Aorta (tissue), 5 donors: Measurements from ENCODE around the gene DTNB. TPM values are rescaled to one million over a fixed set of nuclear protein-coding genes. Genes with fewer than 3 reads are reported as not detected.
"Not testable (repeated sequence)": the region's sequence is repeated elsewhere in the genome, so short reads cannot be mapped to it uniquely, and the experiment has no call there.

ENCODE experiments used
- ATAC-seq: fragments of 200-7000 bp; cut with Tn5 transposase; one replicate; pipeline ENCODE4 v1.9.1; 2022; ENCODE audit warnings: moderate library complexity; ENCODE audit not compliant: low FRiP score
- DNase-seq, 2 donors: peaks; one replicate each; pipeline ENCODE4 v3.0.0-alpha.2; 2020
- H3K27ac ChIP-seq, 2 donors: one replicate each; pipeline ENCODE4 v1.5.1; 2013; ENCODE audit warnings: low read length in 2 of 2, mild to moderate bottlenecking in 2 of 2, moderate library complexity in 2 of 2, control low read depth in 1 of 2, inconsistent platforms in 1 of 2, low read depth in 1 of 2
- H3K27me3 ChIP-seq, 2 donors: one replicate each; pipeline ENCODE4 v1.6.1; 2013; ENCODE audit warnings: control low read depth in 1 of 2, low read length in 1 of 2, mild to moderate bottlenecking in 1 of 2, moderate library complexity in 1 of 2; ENCODE audit not compliant: insufficient read depth in 2 of 2, control insufficient read depth in 1 of 2
- H3K36me3 ChIP-seq, 2 donors: one replicate each; pipeline ENCODE4 v1.6.1; 2013; ENCODE audit warnings: control low read depth in 1 of 2, low read length in 1 of 2, mild to moderate bottlenecking in 1 of 2; ENCODE audit not compliant: insufficient read depth in 2 of 2, control insufficient read depth in 1 of 2
- H3K4me1 ChIP-seq, 2 donors: one replicate each; pipeline ENCODE4 v1.6.1; 2013; ENCODE audit warnings: low read length in 2 of 2, control low read depth in 1 of 2, mild to moderate bottlenecking in 1 of 2, moderate library complexity in 1 of 2; ENCODE audit not compliant: insufficient read depth in 2 of 2, control insufficient read depth in 1 of 2
- H3K4me3 ChIP-seq, 2 donors: one replicate each; pipeline ENCODE4 v1.5.1; 2013; ENCODE audit warnings: low read length in 2 of 2, control low read depth in 1 of 2, mild to moderate bottlenecking in 1 of 2
- H3K9me3 ChIP-seq: one replicate; pipeline ENCODE4 v1.6.1; 2013; ENCODE audit warnings: mild to moderate bottlenecking, low read length; ENCODE audit not compliant: control insufficient read depth
- WGBS, 2 donors: extraction: QIAGEN DNeasy Blood & Tissue Kit; methylation state at CpG; one replicate each; pipeline ENCODE4 v1.1.7; 2013; 5-methylcytosine and 5-hydroxymethylcytosine counted together
- intact Hi-C, 2 donors: fragments of 100-400 bp; cut with DNase I; formaldehyde crosslinking; loops; one replicate each; pipeline versions ENCODE4 v1.14.2 to v1.15.0; 2022
- polyA plus RNA-seq, 2 donors: library from polyadenylated mRNA; stranded (reverse); fragments of 200-250 nt; gene quantifications; one replicate each; pipeline ENCODE4 v1.2.3, GENCODE V29; 2013
- total RNA-seq, 2 donors: library from RNA; stranded (reverse); fragmentation: NEBNext Ultra II Directional; extraction: Animal tissue kit (Norgen Biotek cat#: 25700); gene quantifications; one replicate each; pipeline ENCODE4 v1.2.1, GENCODE V29; 2021
- donor health status: healthy with polysubstance abuse.
- donor health status: Bipolar disorder and iron deficiency.
- donor health status: DM: no; HTN: no; CAD: no.
- donor health status: DM: no; HTN: no; CAD: no.
- donor health status: DM: yes; HTN: yes; CAD: no.

DTNB gene
- total and polyA plus RNA-seq, 4 donors = 14.7 to 33.7 (median 17.1) TPM

DNA sequence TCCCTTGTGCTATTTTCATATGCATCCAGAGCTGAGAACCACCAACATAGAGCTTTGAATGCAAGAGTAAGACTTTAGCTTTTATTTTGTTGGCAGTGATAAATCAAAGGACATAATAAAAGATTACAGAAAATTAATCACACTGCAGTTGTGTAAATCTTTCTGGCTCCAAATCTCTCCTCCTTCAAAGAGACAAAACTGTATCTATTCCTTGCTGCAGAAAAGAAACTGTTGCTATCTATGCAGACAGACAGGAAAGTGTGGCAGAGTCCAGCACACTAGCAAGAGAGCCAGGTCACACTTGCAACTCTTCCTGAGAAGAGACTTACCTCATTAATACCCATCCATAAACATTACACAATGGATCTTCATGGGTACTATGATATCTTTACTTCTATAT lies 57.5 kb downstream of the DTNB start:
- no peak for ATAC-seq
- no peak for DNase-seq
- Histone ChIP-seq H3K9me3 (no peaks in the 10 kb centered on the region), H3K4me1 (peaks cover 0 to 2% of the 10 kb centered on the region in 2 donors), H3K36me3 (no peaks in the 10 kb centered on the region), H3K4me3 (no peak overlapping the region), H3K27me3 (no peaks in the 10 kb centered on the region), H3K27ac (no peak overlapping the region)
- intact Hi-C loops = no loop called here

DNA sequence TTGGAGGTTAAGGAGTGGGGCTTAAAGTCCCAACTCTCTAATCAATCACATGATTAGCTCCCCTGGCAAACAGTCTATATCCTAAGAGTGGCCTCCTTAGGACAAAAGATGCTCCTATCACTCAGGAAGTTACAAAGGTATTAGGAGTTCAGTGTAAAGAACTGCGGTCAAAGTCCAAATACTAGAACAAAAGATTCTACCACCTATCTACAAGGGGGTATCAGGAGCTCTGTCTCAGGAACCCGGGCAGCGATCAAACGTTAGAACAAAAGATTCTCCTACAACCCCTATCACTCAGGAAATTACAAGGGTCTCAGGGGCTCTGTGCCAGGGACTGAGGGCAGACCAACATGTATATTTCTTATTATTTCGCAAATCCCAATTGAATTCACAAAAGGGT lies 58.0 kb downstream of the DTNB start:
- Histone ChIP-seq H3K27me3 (no peaks in the 10 kb centered on the region), H3K4me1 (peaks cover 0 to 2% of the 10 kb centered on the region in 2 donors), H3K36me3 (no peaks in the 10 kb centered on the region), H3K27ac (no peak overlapping the region), H3K4me3 (no peak overlapping the region), H3K9me3 (no peaks in the 10 kb centered on the region)
- WGBS, 2 donors = 89 to 92% methylated on average over 5 of the region's 5 CpGs
- intact Hi-C loops = no loop called here
- no peak for DNase-seq
- ATAC-seq = no peak

DNA sequence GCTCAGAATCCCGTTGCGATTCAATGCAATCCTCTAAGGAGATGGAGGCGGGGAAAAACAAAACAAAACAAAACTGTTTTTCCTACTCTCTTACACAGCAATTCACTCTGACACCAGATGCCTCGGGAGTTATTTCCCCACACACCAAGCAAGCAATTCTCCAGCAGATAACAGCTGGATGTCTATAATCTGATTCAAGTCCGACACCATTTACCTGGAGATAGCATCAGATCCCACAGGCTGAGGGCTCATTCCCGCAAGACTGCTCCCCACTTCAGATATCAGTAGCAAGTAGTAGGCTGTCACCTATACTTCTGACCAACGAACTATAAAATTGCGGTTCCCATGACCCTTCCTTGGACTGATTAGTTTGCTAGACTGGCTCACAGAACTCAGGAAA lies 58.7 kb downstream of the DTNB start:
- 93 to 94% methylated on average over 8 of the region's 8 CpGs for WGBS, 2 donors
- intact Hi-C loops = no loop called here

DNA sequence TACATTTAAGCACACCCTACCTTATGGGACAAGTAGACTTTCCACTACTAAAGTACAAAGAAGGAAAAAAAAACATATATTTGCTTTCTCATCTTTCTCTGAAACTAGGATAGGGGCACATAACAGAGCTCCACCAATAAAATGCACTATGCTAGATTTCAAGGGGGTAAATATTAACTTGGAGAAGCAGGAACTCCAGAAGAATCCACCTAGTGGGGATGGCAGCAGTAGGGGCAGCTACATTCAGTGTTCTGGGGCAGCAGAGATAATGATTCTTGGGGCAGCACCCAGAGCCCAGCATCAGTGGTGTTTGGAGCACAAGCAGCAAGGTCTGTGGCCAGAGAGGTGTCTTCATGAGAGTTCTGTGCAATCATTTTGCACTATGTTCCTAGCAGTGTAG lies 64.7 kb downstream of the DTNB start:
- intact Hi-C loops = no loop called here
- no peak for ATAC-seq

More for the DNA sequence above, 58.7 kb downstream of the DTNB start:
- H3K27ac ChIP-seq = no peak overlapping the region
- no peaks in the 10 kb centered on the region for H3K9me3 ChIP-seq
- H3K4me1 ChIP-seq = peaks cover 0 to 2% of the 10 kb centered on the region in 2 donors
- no peaks in the 10 kb centered on the region for H3K27me3 ChIP-seq
- no peak overlapping the region for H3K4me3 ChIP-seq
- ATAC-seq = no peak
- no peaks in the 10 kb centered on the region for H3K36me3 ChIP-seq
- no peak for DNase-seq

DNA sequence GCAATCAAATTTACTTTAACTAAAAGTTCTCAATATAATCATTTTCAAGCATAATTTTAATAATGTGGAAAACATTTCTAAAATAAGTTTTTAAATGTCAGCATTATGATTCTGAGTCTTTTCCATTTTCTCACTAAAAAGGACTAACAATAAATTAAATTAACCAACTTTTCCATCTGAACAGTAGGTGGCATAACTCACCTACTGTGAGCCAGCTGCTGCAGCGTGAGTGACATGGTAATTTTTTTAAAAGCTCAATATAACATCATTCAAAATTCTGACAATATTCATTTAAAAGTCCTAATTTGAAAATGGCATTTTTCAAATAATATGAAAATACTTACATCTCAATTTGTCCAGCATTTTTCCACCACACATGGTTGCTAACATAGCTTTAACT lies 66.5 kb downstream of the DTNB start:
- Histone ChIP-seq H3K9me3 (no peaks in the 10 kb centered on the region), H3K36me3 (no peaks in the 10 kb centered on the region), H3K27me3 (no peaks in the 10 kb centered on the region), H3K4me1 (no peaks in the 10 kb centered on the region), H3K27ac (no peak overlapping the region), H3K4me3 (no peak overlapping the region)
- DNase-seq = no peak
- 0 to 1% methylated on average over 1 of the region's 1 CpG for WGBS, 2 donors
- no peak for ATAC-seq
- intact Hi-C loops = loop anchor here (1.0 to 2.0 kb wide), 2 partner anchors 57 to 58 kb away; no protein-coding TSS in a partner anchor

More for the DNA sequence above, 64.7 kb downstream of the DTNB start:
- no peak for DNase-seq
- no peak overlapping the region for H3K4me3 ChIP-seq
- H3K4me1 ChIP-seq = no peaks in the 10 kb centered on the region
- H3K27ac ChIP-seq = no peak overlapping the region
- no peaks in the 10 kb centered on the region for H3K27me3 ChIP-seq
- H3K9me3 ChIP-seq = no peaks in the 10 kb centered on the region
- H3K36me3 ChIP-seq = no peaks in the 10 kb centered on the region

DNA sequence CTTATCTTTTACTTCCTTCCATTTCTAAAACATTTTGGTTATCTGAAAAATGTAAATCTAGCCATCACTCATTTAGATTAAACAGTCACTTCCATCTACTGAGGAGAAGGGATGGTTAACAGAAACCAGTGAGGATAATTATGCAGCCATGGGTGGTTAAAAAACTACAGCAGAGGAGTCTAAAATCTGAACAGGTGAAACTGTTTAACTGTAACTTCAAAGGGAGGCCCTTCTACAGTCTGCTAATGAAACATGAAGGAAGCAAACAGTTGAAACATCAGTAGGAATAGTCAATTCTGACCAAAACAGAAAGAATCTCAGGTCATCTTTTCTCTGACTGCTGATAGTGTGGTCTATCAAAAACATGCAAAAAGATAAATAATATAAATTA lies 71.0 kb downstream of the DTNB start:
- H3K4me1 ChIP-seq = no peaks in the 10 kb centered on the region
- no peak for ATAC-seq
- no peak for DNase-seq
- H3K27me3 ChIP-seq = no peaks in the 10 kb centered on the region
- no peaks in the 10 kb centered on the region for H3K9me3 ChIP-seq
- H3K36me3 ChIP-seq = no peaks in the 10 kb centered on the region
- H3K4me3 ChIP-seq = no peak overlapping the region
- H3K27ac ChIP-seq = no peak overlapping the region
- intact Hi-C loops = no loop called here

DNA sequence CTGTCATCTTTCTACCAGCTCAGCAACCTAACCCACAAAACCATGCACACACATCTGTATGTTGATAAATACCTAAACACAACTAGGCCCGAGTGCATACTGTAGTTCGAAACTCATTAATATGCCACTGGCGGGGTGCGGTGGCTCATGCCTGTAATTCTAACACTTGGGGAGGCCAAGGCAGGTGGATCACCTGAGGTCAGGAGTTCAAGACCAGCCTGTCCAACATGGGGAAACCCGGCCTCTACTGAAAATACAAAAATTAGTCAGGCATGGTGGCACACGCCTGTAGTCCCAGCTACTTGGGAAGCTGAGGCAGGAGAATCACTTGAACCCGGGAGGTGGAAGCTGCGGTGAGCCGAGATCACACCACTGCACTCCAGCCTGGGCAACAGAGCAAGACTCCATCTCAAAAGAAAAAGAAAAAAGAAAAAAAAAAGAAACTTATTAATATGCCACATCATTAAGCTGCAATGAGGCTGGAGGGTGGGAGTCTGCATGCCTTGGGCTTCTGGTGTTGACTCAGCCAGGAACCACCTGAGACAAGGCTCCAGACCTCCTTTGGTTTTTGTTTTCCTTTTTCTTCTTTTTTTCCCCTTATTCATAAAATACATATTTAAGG lies 71.6 kb downstream of the DTNB start:
- H3K36me3 ChIP-seq, intact Hi-C loops, H3K9me3 ChIP-seq, H3K27me3 ChIP-seq, DNase-seq, H3K4me3 ChIP-seq, H3K27ac ChIP-seq, H3K4me1 ChIP-seq, ATAC-seq: not testable (repeated sequence)
- 90 to 97% methylated on average over 9 of the region's 9 CpGs for whole genome bisulfite sequencing, 2 donors

DNA sequence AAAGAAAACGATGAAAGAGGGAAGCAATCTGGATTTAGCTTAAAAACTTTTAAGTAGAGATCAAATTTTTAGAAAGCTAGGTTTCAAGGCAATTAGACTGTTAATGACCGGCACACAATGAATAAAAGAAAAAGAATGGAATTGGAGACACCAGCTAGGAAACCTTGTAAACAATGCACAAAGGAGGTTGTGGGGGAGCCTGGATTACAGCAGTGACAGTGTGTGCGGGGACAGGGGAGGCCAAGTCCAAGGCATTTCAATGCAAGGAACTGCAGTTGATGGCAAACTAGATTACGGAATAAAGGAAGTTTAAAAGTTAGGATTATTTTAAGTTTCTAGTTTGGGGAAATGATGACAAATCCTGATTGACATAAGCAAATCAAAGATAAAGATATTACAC lies 74.5 kb downstream of the DTNB start:
- intact Hi-C loops = no loop called here
- H3K4me3 ChIP-seq = no peak overlapping the region
- H3K36me3 ChIP-seq = no peaks in the 10 kb centered on the region
- DNase-seq (no peak), ATAC-seq (no peak)
- H3K27me3 ChIP-seq = no peaks in the 10 kb centered on the region
- 96 to 97% methylated on average over 4 of the region's 4 CpGs for WGBS, 2 donors
- H3K27ac ChIP-seq = no peak overlapping the region
- H3K4me1 ChIP-seq = no peaks in the 10 kb centered on the region
- no peaks in the 10 kb centered on the region for H3K9me3 ChIP-seq

DNA sequence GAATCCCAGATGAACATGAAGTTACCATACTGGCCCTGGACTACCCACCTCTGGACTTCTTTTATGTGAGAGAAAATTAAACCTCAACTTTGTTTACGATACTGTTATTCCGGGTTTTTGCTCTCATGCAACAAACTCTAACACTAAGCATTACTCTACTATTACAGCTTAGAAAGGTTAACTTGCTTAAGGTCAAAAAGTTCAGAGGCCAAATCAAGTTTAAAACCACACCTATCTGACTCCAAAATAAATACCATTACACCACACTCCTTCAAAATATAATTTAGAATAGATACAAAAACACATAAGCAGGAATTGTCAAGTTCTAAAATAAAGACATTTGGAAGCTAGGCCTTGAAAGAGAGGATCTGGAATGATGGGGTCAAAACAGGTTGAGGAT lies 75.0 kb downstream of the DTNB start:
- no peak overlapping the region for H3K27ac ChIP-seq
- no peaks in the 10 kb centered on the region for H3K27me3 ChIP-seq
- H3K36me3 ChIP-seq = no peaks in the 10 kb centered on the region
- no peaks in the 10 kb centered on the region for H3K4me1 ChIP-seq
- 96 to 98% methylated on average over 2 of the region's 2 CpGs for WGBS, 2 donors
- H3K9me3 ChIP-seq = no peaks in the 10 kb centered on the region
- intact Hi-C loops = no loop called here
- ATAC-seq = no peak
- no peak for DNase-seq
- H3K4me3 ChIP-seq = no peak overlapping the region
